ENCODE data around the gene SHC3.

SHC3 gene

GRCh38 chr9:89172398-89172797 lies 6.2 kb downstream of the SHC3 start:
- no peak for TF ChIP-seq CTCF (conservative IDR thresholded peaks at IDR 0.05; ENCODE audit: control insufficient read depth, insufficient read depth, low read depth, low read length)
- no peak for DNase-seq (ENCODE audit: low read depth)
- no peak overlapping the region for H3K4me3 ChIP-seq (ENCODE audit: control insufficient read depth, low read depth, low read length)

GRCh38 chr9:89171693-89172092 lies 6.9 kb downstream of the SHC3 start:
- DNase-seq (ENCODE audit: low read depth), result no peak
- H3K4me3 ChIP-seq (ENCODE audit: control insufficient read depth, low read depth, low read length), result no peak overlapping the region
- no peak for TF ChIP-seq CTCF (conservative IDR thresholded peaks at IDR 0.05; ENCODE audit: control insufficient read depth, insufficient read depth, low read depth, low read length)

- DNase-seq (ENCODE audit: low read depth), result no peak
- no peak overlapping the region for H3K4me3 ChIP-seq (ENCODE audit: control insufficient read depth, low read depth, low read length)
- no peak for TF ChIP-seq CTCF (conservative IDR thresholded peaks at IDR 0.05; ENCODE audit: control insufficient read depth, insufficient read depth, low read depth, low read length)
Measured at GRCh38 chr9:89171231-89171630, 7.4 kb downstream of the SHC3 start.

- no peak for TF ChIP-seq CTCF (conservative IDR thresholded peaks at IDR 0.05; ENCODE audit: control insufficient read depth, insufficient read depth, low read depth, low read length)
- no peak overlapping the region for H3K4me3 ChIP-seq (ENCODE audit: control insufficient read depth, low read depth, low read length)
- DNase-seq (ENCODE audit: low read depth), result no peak
Measured at GRCh38 chr9:89168901-89169813, 9.5 kb downstream of the SHC3 start.

GRCh38 chr9:89167788-89168187 lies 10.8 kb downstream of the SHC3 start:
- no peak for DNase-seq (ENCODE audit: low read depth)
- no peak overlapping the region for H3K4me3 ChIP-seq (ENCODE audit: control insufficient read depth, low read depth, low read length)
- no peak for TF ChIP-seq CTCF (conservative IDR thresholded peaks at IDR 0.05; ENCODE audit: control insufficient read depth, insufficient read depth, low read depth, low read length)

GRCh38 chr9:89166852-89167251 lies 11.8 kb downstream of the SHC3 start:
- no peak overlapping the region for H3K4me3 ChIP-seq (ENCODE audit: control insufficient read depth, low read depth, low read length)
- no peak for DNase-seq (ENCODE audit: low read depth)
- no peak for TF ChIP-seq CTCF (conservative IDR thresholded peaks at IDR 0.05; ENCODE audit: control insufficient read depth, insufficient read depth, low read depth, low read length)

Data from fibroblast of mammary gland (primary cell).